ENCODE data around the gene FILIP1L. TPM values are rescaled to one million over a fixed set of nuclear protein-coding genes. Genes with fewer than 3 reads are reported as not detected.

Gene FILIP1L
- total and polyA plus RNA-seq, 12 donors, result 5.3 to 33.2 (median 17.4) TPM

GRCh38 chr3:99877031-99877579, 237.2 kb downstream of the FILIP1L start:
- no peaks in the 10 kb centered on the region for H3K27me3 ChIP-seq
- intact Hi-C loops (cut with DNase I), result no loop called here
- TF ChIP-seq CTCF (IDR thresholded peaks at IDR 0.05), result no peak
- no peak for TF ChIP-seq POLR2A (IDR thresholded peaks at IDR 0.05)
- no peaks in the 10 kb centered on the region for H3K9me3 ChIP-seq (replicated peaks in 1 of 3)
- 83 to 92% (median 89%) methylated on average over 4 of the region's 4 CpGs for WGBS, 4 donors
- H3K27ac ChIP-seq, result peak overlapping the region in 3 of 5 donors; percentile 38 to 87 (median 83)
- no peaks in the 10 kb centered on the region for H3K36me3 ChIP-seq (replicated peaks in 1 of 2)
- no peak for DNase-seq
- H3K4me1 ChIP-seq (replicated peaks in 1 of 2), result peaks cover 19 to 47% of the 10 kb centered on the region in 2 donors
- peak overlapping the region in 1 of 4 donors; percentile 66 for H3K4me3 ChIP-seq

GRCh38 chr3:99875929-99876841, 238.1 kb downstream of the FILIP1L start:
- Histone ChIP-seq H3K27me3 (no peaks in the 10 kb centered on the region), H3K9me3 (replicated peaks in 1 of 3) (no peaks in the 10 kb centered on the region), H3K36me3 (replicated peaks in 1 of 2) (no peaks in the 10 kb centered on the region), H3K4me1 (replicated peaks in 1 of 2) (peaks cover 22 to 45% of the 10 kb centered on the region in 2 donors), H3K27ac (peak overlapping the region; percentile 23 to 94 (median 84)), H3K4me3 (peak overlapping the region; percentile 9 to 66 (median 43))
- DNase-seq, result peak; percentile 59 to 87 (median 77)
- 5 to 11% (median 6%) methylated on average over 13 to 63 of the region's 63 CpGs for WGBS, 4 donors
- intact Hi-C loops (cut with DNase I), result no loop called here
- TF ChIP-seq CTCF (IDR thresholded peaks at IDR 0.05) (peak in 1 of 6 experiments; percentile 9), POLR2A (IDR thresholded peaks at IDR 0.05) (peak; percentile 86 to 88)

GRCh38 chr3:99875581-99875928, 238.7 kb downstream of the FILIP1L start:
- 16 to 17% (median 16%) methylated on average over 6 of the region's 6 CpGs for whole genome bisulfite sequencing, 4 donors
- Histone ChIP-seq H3K27me3 (no peaks in the 10 kb centered on the region), H3K4me1 (replicated peaks in 1 of 2) (peaks cover 22 to 50% of the 10 kb centered on the region in 2 donors), H3K4me3 (peak overlapping the region; percentile 9 to 66 (median 43)), H3K36me3 (replicated peaks in 1 of 2) (no peaks in the 10 kb centered on the region), H3K9me3 (replicated peaks in 1 of 3) (no peaks in the 10 kb centered on the region), H3K27ac (peak overlapping the region; percentile 23 to 94 (median 84))
- intact Hi-C loops (cut with DNase I), result no loop called here
- no peak for DNase-seq
- TF ChIP-seq CTCF (IDR thresholded peaks at IDR 0.05) (no peak), POLR2A (IDR thresholded peaks at IDR 0.05) (no peak)

GRCh38 chr3:99874237-99875002, 239.9 kb downstream of the FILIP1L start:
- Histone ChIP-seq H3K27ac (peak overlapping the region in 1 of 5 donors; percentile 87), H3K9me3 (replicated peaks in 1 of 3) (no peaks in the 10 kb centered on the region), H3K4me3 (peak overlapping the region in 1 of 4 donors; percentile 66), H3K27me3 (no peaks in the 10 kb centered on the region), H3K36me3 (replicated peaks in 1 of 2) (no peaks in the 10 kb centered on the region), H3K4me1 (replicated peaks in 1 of 2) (peaks cover 22 to 59% of the 10 kb centered on the region in 2 donors)
- intact Hi-C loops (cut with DNase I), result no loop called here
- TF ChIP-seq CTCF (IDR thresholded peaks at IDR 0.05) (no peak), POLR2A (IDR thresholded peaks at IDR 0.05) (no peak)
- 74 to 86% (median 77%) methylated on average over 3 of the region's 3 CpGs for WGBS, 4 donors
- DNase-seq, result no peak

All from adrenal gland (tissue), 12 donors.